ENCODE results near the gene GNG12. TPM values are rescaled to one million over a fixed set of nuclear protein-coding genes. Genes with fewer than 3 reads are reported as not detected.

Gene GNG12
- total and polyA plus RNA-seq, 11 donors: 7.7 to 80.2 (median 44.6) TPM

DNA sequence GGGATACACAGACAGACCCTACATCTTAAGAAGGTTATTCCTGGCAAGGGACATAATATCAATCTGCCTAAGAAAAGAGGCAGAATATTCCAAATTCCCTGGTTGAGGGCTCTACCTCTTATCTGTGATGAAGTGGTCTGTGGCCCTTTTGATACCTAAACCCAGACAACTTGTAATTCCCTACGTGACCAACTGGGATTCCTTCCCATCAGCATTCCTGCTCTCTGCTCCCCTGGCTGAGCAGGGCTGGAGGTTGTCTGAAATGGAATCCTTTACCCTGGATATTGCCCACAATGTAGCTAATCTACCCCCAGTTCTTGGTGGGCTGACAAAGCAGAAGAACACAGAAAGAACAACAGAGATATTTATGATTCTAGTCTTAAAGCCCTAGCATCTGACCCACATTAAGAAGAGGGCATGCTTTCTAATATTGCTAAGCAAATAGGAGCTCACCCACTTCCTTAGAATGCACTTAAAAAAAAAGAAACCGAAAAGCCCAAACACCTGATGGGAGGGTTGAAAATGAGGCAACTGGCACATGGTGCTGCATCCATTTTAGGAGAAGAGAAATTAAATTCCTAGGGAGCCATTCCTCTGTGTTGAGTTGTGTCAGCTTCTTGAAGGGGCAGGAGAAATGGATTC lies 111.5 kb downstream of the GNG12 start:
- DNase-seq: no peak
- ATAC-seq: no peak
- intact Hi-C loops (cut with DNase I): loop anchor here in 6 of 10 donors (5.0 kb wide), 1 partner anchor 34 kb away; the partner anchor contains the start of gene GADD45A (in 6 of the 6)
- H3K4me3 ChIP-seq: no peak overlapping the region
- H3K36me3 ChIP-seq: no peaks in the 10 kb centered on the region
- 76 to 84% (median 80%) methylated on average over 2 of the region's 2 CpGs for WGBS, 4 donors
- peaks cover 11 to 66% (median 39%) of the 10 kb centered on the region in 12 donors for H3K4me1 ChIP-seq
- TF ChIP-seq, protein P1, sequence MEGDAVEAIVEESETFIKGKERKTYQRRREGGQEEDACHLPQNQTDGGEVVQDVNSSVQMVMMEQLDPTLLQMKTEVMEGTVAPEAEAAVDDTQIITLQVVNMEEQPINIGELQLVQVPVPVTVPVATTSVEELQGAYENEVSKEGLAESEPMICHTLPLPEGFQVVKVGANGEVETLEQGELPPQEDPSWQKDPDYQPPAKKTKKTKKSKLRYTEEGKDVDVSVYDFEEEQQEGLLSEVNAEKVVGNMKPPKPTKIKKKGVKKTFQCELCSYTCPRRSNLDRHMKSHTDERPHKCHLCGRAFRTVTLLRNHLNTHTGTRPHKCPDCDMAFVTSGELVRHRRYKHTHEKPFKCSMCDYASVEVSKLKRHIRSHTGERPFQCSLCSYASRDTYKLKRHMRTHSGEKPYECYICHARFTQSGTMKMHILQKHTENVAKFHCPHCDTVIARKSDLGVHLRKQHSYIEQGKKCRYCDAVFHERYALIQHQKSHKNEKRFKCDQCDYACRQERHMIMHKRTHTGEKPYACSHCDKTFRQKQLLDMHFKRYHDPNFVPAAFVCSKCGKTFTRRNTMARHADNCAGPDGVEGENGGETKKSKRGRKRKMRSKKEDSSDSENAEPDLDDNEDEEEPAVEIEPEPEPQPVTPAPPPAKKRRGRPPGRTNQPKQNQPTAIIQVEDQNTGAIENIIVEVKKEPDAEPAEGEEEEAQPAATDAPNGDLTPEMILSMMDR (IDR thresholded peaks at IDR 0.05): no peak
- H3K9me3 ChIP-seq: no peaks in the 10 kb centered on the region
- H3K27ac ChIP-seq: peak overlapping the region in 2 of 12 donors; percentile 7 to 56
- no peaks in the 10 kb centered on the region for H3K27me3 ChIP-seq

DNA sequence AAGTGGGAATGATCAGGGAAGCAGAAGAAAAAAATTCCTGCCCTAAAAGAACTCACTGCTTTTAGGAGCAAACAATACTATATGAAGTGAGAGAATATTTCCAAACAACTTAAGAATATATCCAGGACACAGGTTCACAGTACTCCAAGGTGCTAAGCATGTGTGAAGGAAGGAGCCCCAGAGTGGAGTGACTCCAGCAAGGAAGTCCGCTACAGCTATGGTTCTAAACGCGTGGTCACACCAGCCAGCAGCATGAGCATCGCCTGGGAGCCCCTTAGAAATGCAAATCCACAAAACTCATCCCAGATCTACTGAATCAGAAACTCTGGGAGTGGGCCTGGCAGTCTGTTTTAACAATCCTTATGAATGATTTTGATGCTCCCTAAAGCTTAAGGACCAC lies 112.2 kb downstream of the GNG12 start:
- DNase-seq (no peak), ATAC-seq (no peak)
- WGBS, 4 donors: 92 to 99% (median 93%) methylated on average over 4 of the region's 4 CpGs
- TF ChIP-seq, protein P1 (IDR thresholded peaks at IDR 0.05): no peak
- no peak for TF ChIP-seq POLR2A (IDR thresholded peaks at IDR 0.05)
- Histone ChIP-seq H3K4me1 (peaks cover 11 to 69% (median 39%) of the 10 kb centered on the region in 12 donors), H3K9me3 (no peaks in the 10 kb centered on the region), H3K36me3 (no peaks in the 10 kb centered on the region), H3K27me3 (no peaks in the 10 kb centered on the region), H3K4me3 (no peak overlapping the region), H3K27ac (no peak overlapping the region)
- intact Hi-C loops (cut with DNase I): loop anchor here in 6 of 10 donors (5.0 kb wide), 1 partner anchor 34 kb away; the partner anchor contains the start of gene GADD45A (in 6 of the 6)

DNA sequence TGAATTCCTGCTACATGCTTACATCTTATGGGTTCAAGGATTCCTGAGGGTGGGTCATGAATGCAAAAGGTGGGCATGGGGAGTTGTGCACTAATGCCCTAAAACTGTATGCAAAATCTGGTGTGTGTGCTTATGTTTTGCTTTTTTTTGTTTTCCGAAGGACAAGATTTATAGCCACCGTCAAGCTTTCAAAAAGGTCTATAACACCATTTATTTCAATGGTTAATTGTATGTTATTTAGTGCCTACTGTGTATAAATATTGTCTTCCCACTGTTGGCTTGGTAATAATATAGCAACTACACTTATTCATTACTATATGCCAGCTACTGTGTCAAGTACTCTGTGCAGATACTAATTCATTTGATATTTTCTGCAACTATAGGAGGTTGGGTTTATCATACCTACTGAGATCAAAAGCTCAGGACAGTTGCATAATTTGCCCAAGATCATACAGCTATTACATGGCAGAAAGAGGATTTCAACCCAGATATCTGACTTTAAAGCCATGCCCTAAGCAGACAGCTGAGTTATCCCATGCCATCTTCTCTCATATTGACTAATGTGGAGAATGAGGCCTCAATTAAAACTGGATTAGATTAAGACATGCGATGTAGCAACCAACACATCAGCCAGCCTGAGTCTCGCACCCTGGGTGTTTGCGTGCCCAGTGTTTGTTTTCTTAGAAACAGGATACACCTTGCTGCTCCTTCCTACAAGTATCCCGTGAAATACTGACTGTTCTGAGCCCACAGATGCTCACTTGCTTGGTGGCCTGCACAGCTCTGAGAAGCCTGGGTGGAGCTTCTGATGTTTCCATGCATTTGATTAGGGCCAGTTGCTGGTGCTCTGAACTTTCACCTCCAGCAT lies 113.7 kb downstream of the GNG12 start:
- H3K27me3 ChIP-seq: no peaks in the 10 kb centered on the region
- DNase-seq (no peak), ATAC-seq (no peak)
- H3K9me3 ChIP-seq: no peaks in the 10 kb centered on the region
- H3K27ac ChIP-seq: no peak overlapping the region
- peaks cover 11 to 58% (median 27%) of the 10 kb centered on the region in 12 donors for H3K4me1 ChIP-seq
- intact Hi-C loops (cut with DNase I): loop anchor here in 6 of 10 donors (5.0 kb wide), 1 partner anchor 32 kb away; the partner anchor contains the start of gene GADD45A (in 6 of the 6)
- no peak overlapping the region for H3K4me3 ChIP-seq
- TF ChIP-seq POLR2A (IDR thresholded peaks at IDR 0.05): no peak
- TF ChIP-seq, protein P1 (IDR thresholded peaks at IDR 0.05): no peak
- H3K36me3 ChIP-seq: no peaks in the 10 kb centered on the region
- WGBS, 4 donors: 78 to 84% (median 83%) methylated on average over 5 to 6 of the region's 6 CpGs

DNA sequence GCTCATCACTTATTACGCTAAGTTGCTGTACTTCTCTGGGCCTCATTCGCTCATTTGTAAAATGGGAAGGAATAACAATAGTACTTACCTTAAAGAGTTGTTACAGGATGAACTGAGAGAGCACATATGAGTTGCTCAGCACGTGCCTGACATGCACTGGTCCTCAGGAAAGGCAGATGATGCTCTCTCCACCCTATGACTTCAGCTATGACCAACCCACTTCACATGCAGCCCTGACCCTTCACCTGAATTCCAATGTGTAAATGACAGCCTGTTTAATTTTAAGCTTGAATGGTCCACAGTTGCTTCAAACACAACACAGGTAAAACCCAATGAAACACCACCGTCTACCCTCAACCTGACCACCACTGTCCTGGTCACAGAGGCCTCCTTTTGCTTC lies 115.4 kb downstream of the GNG12 start:
- H3K4me1 ChIP-seq: peaks cover 0 to 58% (median 24%) of the 10 kb centered on the region in 12 donors
- no peaks in the 10 kb centered on the region for H3K9me3 ChIP-seq
- no peak overlapping the region for H3K4me3 ChIP-seq
- H3K27me3 ChIP-seq: no peaks in the 10 kb centered on the region
- peak overlapping the region in 1 of 12 donors; percentile 60 for H3K27ac ChIP-seq
- H3K36me3 ChIP-seq: no peaks in the 10 kb centered on the region
- WGBS, 4 donors: 71 to 77% (median 74%) methylated on average over 4 of the region's 4 CpGs
- intact Hi-C loops (cut with DNase I): no loop called here
- ATAC-seq: peak; percentile 37 to 78 (median 64)
- TF ChIP-seq POLR2A (IDR thresholded peaks at IDR 0.05): no peak
- TF ChIP-seq, protein P1 (IDR thresholded peaks at IDR 0.05): no peak
- peak in 1 of 5 donors; percentile 49 for DNase-seq

Data from heart left ventricle (tissue), 16 donors.